NCI-H345 treated with DMSO at 0.1 percent for 48 hours (cell line): ENCODE measurements around the gene OR10R2.

Experiments used
- DNase-seq: peaks from one replicate; lab custom pipeline; 2025; ENCODE audit not compliant: unreplicated experiment; lab: John Stamatoyannopoulos, UW

OR10R2 gene

DNA sequence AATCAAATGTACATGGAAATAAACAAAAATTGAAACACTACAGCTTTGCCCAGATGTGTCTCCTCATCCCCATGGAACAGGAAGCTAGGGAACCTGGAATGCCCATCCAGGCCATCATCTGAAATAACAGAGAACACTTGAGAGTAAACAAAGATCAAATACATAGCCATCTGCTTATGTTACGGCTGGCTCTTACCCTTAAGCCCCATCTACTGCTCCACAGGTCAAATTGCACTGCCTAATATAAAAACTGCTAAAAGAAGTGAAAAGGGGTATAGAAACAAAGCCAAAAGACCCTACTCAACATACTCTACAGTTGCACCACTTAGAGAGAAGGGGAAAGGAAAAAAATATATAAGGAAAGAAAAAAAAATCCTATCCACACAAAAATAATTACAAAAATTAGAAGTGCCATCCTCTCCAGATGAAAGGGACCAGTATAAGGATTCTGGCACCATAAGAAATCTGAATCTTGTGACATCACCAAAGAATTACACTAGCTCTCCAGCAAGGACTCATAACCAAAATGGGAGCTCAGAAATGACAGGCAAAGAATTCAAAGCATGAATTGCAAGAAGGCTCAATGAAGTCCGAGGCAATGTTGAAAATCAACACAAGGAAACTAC lies 55.3 kb downstream of the OR10R2 start:
- DNase-seq: no peak
